Neural cell (in vitro differentiated cells): Measurements from ENCODE around the gene KANSL3.

Source experiments
- EZH2 ChIP-seq: fragments of 200-600, 300-800 bp; shearing (Covaris generic), sonication (generic); IDR thresholded peaks from 2 replicates; pipeline ENCODE4 v1.6.1; 2014; ENCODE audit warnings: antibody characterized with exemption, low read length, borderline replicate concordance, mild to moderate bottlenecking; ENCODE audit not compliant: insufficient read depth, poor library complexity, severe bottlenecking
- TF ChIP-seq, protein P1 (sequence below): fragments of 450-650 bp; IDR thresholded peaks from 2 replicates; pipeline ENCODE4 v1.5.1; 2014; ENCODE audit warnings: antibody characterized with exemption, mild to moderate bottlenecking, moderate library complexity; ENCODE audit not compliant: poor library complexity, severe bottlenecking

DNA sequence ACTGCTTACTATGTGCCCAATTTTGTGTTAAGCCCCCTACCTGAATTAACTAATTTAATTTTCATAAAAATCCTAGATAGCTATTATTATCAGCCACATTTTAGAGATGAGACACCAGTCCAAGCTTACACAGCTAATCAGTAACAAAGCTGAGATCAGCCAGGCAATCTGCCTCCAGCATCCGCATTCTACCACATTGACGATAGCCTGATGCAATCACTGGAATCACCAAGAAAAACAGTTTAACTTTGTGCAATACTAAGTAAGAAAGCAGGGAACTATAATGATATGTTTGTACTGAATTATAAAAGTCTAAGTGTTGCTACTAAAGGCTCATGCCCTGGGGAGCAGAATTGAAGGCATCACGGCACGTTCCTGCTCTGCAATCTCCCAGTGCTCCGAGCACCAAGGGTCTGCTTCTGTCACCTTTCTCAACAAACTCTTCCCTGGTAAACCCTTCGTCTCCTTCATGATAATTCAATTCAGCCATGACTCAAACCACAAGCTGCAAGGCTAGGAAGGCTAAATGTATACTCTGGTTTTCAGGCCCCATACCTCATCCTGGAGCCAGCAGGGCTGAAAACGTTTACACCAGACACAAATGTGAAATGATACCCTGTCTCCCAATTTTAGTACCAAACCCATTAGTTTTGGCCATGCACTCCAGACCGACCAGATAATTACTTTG lies 19.4 kb downstream of the KANSL3 start:
- TF ChIP-seq, protein P1, sequence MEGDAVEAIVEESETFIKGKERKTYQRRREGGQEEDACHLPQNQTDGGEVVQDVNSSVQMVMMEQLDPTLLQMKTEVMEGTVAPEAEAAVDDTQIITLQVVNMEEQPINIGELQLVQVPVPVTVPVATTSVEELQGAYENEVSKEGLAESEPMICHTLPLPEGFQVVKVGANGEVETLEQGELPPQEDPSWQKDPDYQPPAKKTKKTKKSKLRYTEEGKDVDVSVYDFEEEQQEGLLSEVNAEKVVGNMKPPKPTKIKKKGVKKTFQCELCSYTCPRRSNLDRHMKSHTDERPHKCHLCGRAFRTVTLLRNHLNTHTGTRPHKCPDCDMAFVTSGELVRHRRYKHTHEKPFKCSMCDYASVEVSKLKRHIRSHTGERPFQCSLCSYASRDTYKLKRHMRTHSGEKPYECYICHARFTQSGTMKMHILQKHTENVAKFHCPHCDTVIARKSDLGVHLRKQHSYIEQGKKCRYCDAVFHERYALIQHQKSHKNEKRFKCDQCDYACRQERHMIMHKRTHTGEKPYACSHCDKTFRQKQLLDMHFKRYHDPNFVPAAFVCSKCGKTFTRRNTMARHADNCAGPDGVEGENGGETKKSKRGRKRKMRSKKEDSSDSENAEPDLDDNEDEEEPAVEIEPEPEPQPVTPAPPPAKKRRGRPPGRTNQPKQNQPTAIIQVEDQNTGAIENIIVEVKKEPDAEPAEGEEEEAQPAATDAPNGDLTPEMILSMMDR, result no peak
- no peak for TF ChIP-seq EZH2
